Measurements from ENCODE around the gene GPR39.

GPR39 gene

GRCh38 chr2:132573444-132574007 lies 156.9 kb downstream of the GPR39 start:
- DNase-seq, result no peak

- no peak for DNase-seq
Measured at GRCh38 chr2:132577686-132578085, 161.1 kb downstream of the GPR39 start.

GRCh38 chr2:132581591-132581990 lies 165.0 kb downstream of the GPR39 start:
- DNase-seq, result no peak

- peak; percentile 3 for DNase-seq
Measured at GRCh38 chr2:132581991-132582738, 165.6 kb downstream of the GPR39 start.

- no peak for DNase-seq
Measured at GRCh38 chr2:132583666-132584360, 167.2 kb downstream of the GPR39 start.

- DNase-seq, result no peak
Measured at GRCh38 chr2:132584976-132585817, 168.6 kb downstream of the GPR39 start.

- DNase-seq, result no peak
Measured at GRCh38 chr2:132586101-132586511, 169.5 kb downstream of the GPR39 start.

- DNase-seq, result no peak
Measured at GRCh38 chr2:132586835-132587234, 170.2 kb downstream of the GPR39 start.

- DNase-seq, result no peak
Measured at GRCh38 chr2:132588576-132588975, 172.0 kb downstream of the GPR39 start.

- no peak for DNase-seq
Measured at GRCh38 chr2:132589111-132589830, 172.7 kb downstream of the GPR39 start.

GRCh38 chr2:132589966-132590365 lies 173.4 kb downstream of the GPR39 start:
- DNase-seq, result no peak

- peak; percentile 20 for DNase-seq
Measured at GRCh38 chr2:132593171-132593570, 176.6 kb downstream of the GPR39 start.

- DNase-seq, result no peak
Measured at GRCh38 chr2:132595186-132595585, 178.6 kb downstream of the GPR39 start.

GRCh38 chr2:132595693-132596092 lies 179.1 kb downstream of the GPR39 start:
- DNase-seq, result no peak

GRCh38 chr2:132597166-132597565 lies 180.6 kb downstream of the GPR39 start:
- DNase-seq, result no peak

GRCh38 chr2:132597831-132598230 lies 181.2 kb downstream of the GPR39 start:
- DNase-seq, result no peak

GRCh38 chr2:132598536-132598935 lies 181.9 kb downstream of the GPR39 start:
- no peak for DNase-seq

- no peak for DNase-seq
Measured at GRCh38 chr2:132599556-132599955, 183.0 kb downstream of the GPR39 start.

GRCh38 chr2:132604561-132604960 lies 188.0 kb downstream of the GPR39 start:
- DNase-seq, result no peak

GRCh38 chr2:132605236-132606180 lies 188.9 kb downstream of the GPR39 start:
- no peak for DNase-seq

GRCh38 chr2:132606649-132607048 lies 190.0 kb downstream of the GPR39 start:
- no peak for DNase-seq
